PC-9 (cell line): ENCODE results near the gene OPHN1. TPM values are rescaled to one million over a fixed set of nuclear protein-coding genes. Genes with fewer than 3 reads are reported as not detected.

Source experiments
- BruUV-seq: library from RNA; stranded (reverse); fragments of 400-500 nt; replicated peaks from 2 replicates; lab custom pipeline; 2021; lab: Mats Ljungman, UMichigan
- CTCF ChIA-PET: fragments of 300-600 bp; sonication (Branson Sonifier 250); formaldehyde crosslinking; loops from one replicate; lab custom pipeline; 2022; ENCODE audit warnings: antibody characterized with exemption; lab: Charles Lee
- POLR2A ChIA-PET: fragments of 300-600 bp; sonication (Branson Sonifier 250); formaldehyde crosslinking; loops from one replicate; lab custom pipeline; 2022; ENCODE audit warnings: antibody characterized with exemption; ENCODE audit not compliant: unreplicated experiment; lab: Charles Lee
- DNase-seq, 2 experiments: peaks; one replicate each; pipeline versions ENCODE4 v3.0.0 to v3.0.0-alpha.2; 2015 to 2022; ENCODE audit warnings: mixed read lengths in 1 of 2
- H2AFZ ChIP-seq: fragments of 200-600 bp; sonication (generic); 2 replicates; pipeline ENCODE4 v1.8.1; 2017; ENCODE audit warnings: antibody characterized with exemption
- H3F3A ChIP-seq: fragments of 200-600 bp; sonication (generic); 2 replicates; pipeline ENCODE4 v1.8.1; 2017; ENCODE audit warnings: antibody characterized with exemption, mild to moderate bottlenecking, low read depth; ENCODE audit not compliant: insufficient read depth
- H3K27ac ChIP-seq: fragments of 200-600 bp; sonication (generic); 2 replicates; pipeline ENCODE4 v1.6.1; 2016; ENCODE audit warnings: mixed run types
- H3K27me3 ChIP-seq: fragments of 200-600 bp; sonication (generic); 2 replicates; pipeline ENCODE4 v1.6.1; 2016; ENCODE audit warnings: low read depth, mixed run types; ENCODE audit not compliant: insufficient read depth
- H3K36me3 ChIP-seq: fragments of 200-600 bp; sonication (generic); 2 replicates; pipeline ENCODE4 v1.6.1; 2016; ENCODE audit warnings: low read depth, mixed run types
- H3K4me1 ChIP-seq: fragments of 200-600 bp; sonication (generic); replicated peaks from 2 replicates; pipeline ENCODE4 v1.6.1; 2016; ENCODE audit warnings: mixed run types; ENCODE audit not compliant: insufficient read depth
- H3K4me2 ChIP-seq: fragments of 200-600 bp; sonication (generic); 2 replicates; pipeline ENCODE4 v1.6.1; 2017; ENCODE audit warnings: mixed run types
- H3K4me3 ChIP-seq: fragments of 200-600 bp; sonication (generic); 2 replicates; pipeline ENCODE4 v1.6.1; 2016; ENCODE audit warnings: mixed run types
- H3K79me2 ChIP-seq: fragments of 200-600 bp; sonication (generic); 2 replicates; pipeline ENCODE4 v1.6.1; 2017; ENCODE audit warnings: low read depth, mixed run types
- H3K9me2 ChIP-seq: fragments of 200-600 bp; sonication (generic); 2 replicates; pipeline ENCODE4 v1.8.1; 2017; ENCODE audit warnings: mild to moderate bottlenecking; ENCODE audit not compliant: insufficient read depth
- H3K9me3 ChIP-seq: fragments of 200-600 bp; sonication (generic); 2 replicates; pipeline ENCODE4 v1.8.1; 2016; ENCODE audit warnings: low read depth; ENCODE audit not compliant: insufficient read depth
- H4K20me1 ChIP-seq: fragments of 200-600 bp; sonication (generic); 2 replicates; pipeline ENCODE4 v1.8.1; 2017; ENCODE audit not compliant: insufficient read depth
- EZH2 ChIP-seq: fragments of 200-600 bp; sonication (generic); IDR thresholded peaks from 2 replicates; pipeline ENCODE4 v1.8.0; 2017; ENCODE audit warnings: antibody characterized with exemption, low read depth
- intact Hi-C: fragments of 100-400 bp; cut with micrococcal nuclease; formaldehyde crosslinking; loops from one replicate; pipeline ENCODE4 v1.10.0; 2022; ENCODE audit not compliant: unreplicated experiment
- total RNA-seq: library from RNA; stranded (reverse); gene quantifications from 2 replicates; pipeline ENCODE4 v1.2.3, GENCODE V29; 2021
- TF ChIP-seq, protein P1 (sequence below): fragments of 200-600 bp; sonication (generic); conservative IDR thresholded peaks from 2 replicates; pipeline ENCODE4 v1.6.1; 2017; ENCODE audit warnings: mixed run types, antibody characterized with exemption, mild to moderate bottlenecking, moderate library complexity

OPHN1 gene
- total RNA-seq, 1 experiment from 2014 or later = 9.3 TPM

- Histone ChIP-seq H2AFZ (no peak overlapping the region), H3K9me3 (no peaks in the 10 kb centered on the region), H3F3A (peaks cover 20% of the 10 kb centered on the region), H3K36me3 (no peaks in the 10 kb centered on the region), H3K9me2 (no peaks in the 10 kb centered on the region), H3K27me3 (no peaks in the 10 kb centered on the region), H3K27ac (peak overlapping the region; percentile 69), H4K20me1 (no peaks in the 10 kb centered on the region), H3K4me3 (no peak overlapping the region), H3K4me1 (peaks cover 35% of the 10 kb centered on the region), H3K79me2 (peaks cover 5% of the 10 kb centered on the region; the same call in 1 of the 2 replicates), H3K4me2 (peak overlapping the region; percentile 33)
- no TSS peak for BruUV-seq
- CTCF ChIA-PET = no interaction called here
- peak in 1 of 2 experiments; percentile 86 for DNase-seq
- POLR2A ChIA-PET = interaction anchor here (0.6 kb wide), 2 partner anchors 11 to 120 kb away, joined by 3 to 5 read pairs; no protein-coding TSS in a partner anchor
- intact Hi-C loops = loop anchor here (1.0 kb wide), 1 partner anchor 12 kb away; no protein-coding TSS in a partner anchor
- TF ChIP-seq EZH2 = no peak
Measured at GRCh38 chrX:68428431-68428830, 4.9 kb downstream of the OPHN1 start.

DNA sequence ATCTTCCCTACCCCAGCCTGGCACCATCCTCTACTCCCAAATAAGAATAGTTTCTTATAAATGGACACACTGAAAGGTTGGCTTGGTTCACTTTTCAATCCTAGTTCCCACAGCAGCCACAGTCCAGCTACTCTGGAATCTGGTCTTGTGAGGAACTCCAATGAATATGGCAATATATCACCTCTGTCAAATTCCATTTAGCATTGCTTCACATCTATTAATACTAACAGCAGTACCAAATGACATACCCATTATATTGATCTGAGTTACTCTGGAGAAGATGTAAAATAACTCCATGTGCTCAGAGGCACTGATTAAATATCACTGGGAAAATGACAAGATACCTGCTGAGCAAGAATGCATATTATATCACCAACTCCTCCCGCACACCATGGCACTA, 8.6 kb downstream of the OPHN1 start:
- no peak for DNase-seq
- Histone ChIP-seq H3K79me2 (no peaks in the 10 kb centered on the region), H3K36me3 (no peaks in the 10 kb centered on the region), H3K9me3 (no peaks in the 10 kb centered on the region), H4K20me1 (no peaks in the 10 kb centered on the region), H2AFZ (no peak overlapping the region), H3K4me1 (peaks cover 21% of the 10 kb centered on the region), H3K9me2 (no peaks in the 10 kb centered on the region), H3F3A (peaks cover 16% of the 10 kb centered on the region; the same call in 1 of the 2 replicates), H3K4me3 (no peak overlapping the region), H3K27me3 (no peaks in the 10 kb centered on the region), H3K27ac (no peak overlapping the region), H3K4me2 (no peak overlapping the region)
- POLR2A ChIA-PET = no interaction called here
- CTCF ChIA-PET = no interaction called here
- intact Hi-C loops = no loop called here
- no TSS peak for BruUV-seq
- TF ChIP-seq EZH2 = no peak
- TF ChIP-seq, protein P1, sequence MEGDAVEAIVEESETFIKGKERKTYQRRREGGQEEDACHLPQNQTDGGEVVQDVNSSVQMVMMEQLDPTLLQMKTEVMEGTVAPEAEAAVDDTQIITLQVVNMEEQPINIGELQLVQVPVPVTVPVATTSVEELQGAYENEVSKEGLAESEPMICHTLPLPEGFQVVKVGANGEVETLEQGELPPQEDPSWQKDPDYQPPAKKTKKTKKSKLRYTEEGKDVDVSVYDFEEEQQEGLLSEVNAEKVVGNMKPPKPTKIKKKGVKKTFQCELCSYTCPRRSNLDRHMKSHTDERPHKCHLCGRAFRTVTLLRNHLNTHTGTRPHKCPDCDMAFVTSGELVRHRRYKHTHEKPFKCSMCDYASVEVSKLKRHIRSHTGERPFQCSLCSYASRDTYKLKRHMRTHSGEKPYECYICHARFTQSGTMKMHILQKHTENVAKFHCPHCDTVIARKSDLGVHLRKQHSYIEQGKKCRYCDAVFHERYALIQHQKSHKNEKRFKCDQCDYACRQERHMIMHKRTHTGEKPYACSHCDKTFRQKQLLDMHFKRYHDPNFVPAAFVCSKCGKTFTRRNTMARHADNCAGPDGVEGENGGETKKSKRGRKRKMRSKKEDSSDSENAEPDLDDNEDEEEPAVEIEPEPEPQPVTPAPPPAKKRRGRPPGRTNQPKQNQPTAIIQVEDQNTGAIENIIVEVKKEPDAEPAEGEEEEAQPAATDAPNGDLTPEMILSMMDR = no peak

DNA sequence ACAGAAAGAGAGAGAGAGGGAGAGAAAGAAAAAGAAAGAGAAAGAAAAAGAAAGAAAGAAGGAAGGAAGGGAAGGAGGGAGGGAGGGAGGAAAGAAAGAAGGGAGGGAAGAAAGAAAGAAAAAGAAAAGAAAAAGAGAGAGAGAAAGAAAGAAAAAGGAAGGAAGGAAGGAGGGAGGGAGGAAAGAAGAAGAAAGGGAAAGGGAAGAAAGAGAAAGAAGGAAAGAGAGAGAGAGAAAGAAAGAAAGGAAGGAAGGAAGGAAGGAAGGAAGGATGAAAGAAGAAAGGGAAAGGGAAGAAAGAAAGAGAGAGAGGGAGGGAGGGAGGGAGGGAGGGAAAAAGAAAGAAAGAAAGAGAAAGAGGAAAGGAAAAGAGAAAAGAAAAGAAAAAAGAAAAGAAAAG, 10.8 kb downstream of the OPHN1 start:
- Histone ChIP-seq H4K20me1 (no peaks in the 10 kb centered on the region), H3K27ac (no peak overlapping the region), H3K4me3 (no peak overlapping the region), H3F3A (peaks cover 8% of the 10 kb centered on the region; the same call in 1 of the 2 replicates), H2AFZ (no peak overlapping the region), H3K27me3 (no peaks in the 10 kb centered on the region), H3K36me3 (no peaks in the 10 kb centered on the region), H3K4me1 (peaks cover 14% of the 10 kb centered on the region), H3K4me2 (no peak overlapping the region), H3K9me3 (no peaks in the 10 kb centered on the region), H3K9me2 (no peaks in the 10 kb centered on the region), H3K79me2 (no peaks in the 10 kb centered on the region)
- TF ChIP-seq, protein P1 = no peak
- TF ChIP-seq EZH2 = no peak
- BruUV-seq = no TSS peak
- ChIA-PET POLR2A (no interaction called here), CTCF (no interaction called here)
- no peak for DNase-seq
- intact Hi-C loops = no loop called here

- peaks cover 22% of the 10 kb centered on the region for H3K4me1 ChIP-seq
- H3K9me3 ChIP-seq = no peaks in the 10 kb centered on the region
- intact Hi-C loops = no loop called here
- TF ChIP-seq EZH2 = no peak
- TF ChIP-seq, protein P1 = no peak
- no peak overlapping the region for H2AFZ ChIP-seq
- peaks cover 15% of the 10 kb centered on the region; the same call in 1 of the 2 replicates for H3F3A ChIP-seq
- no peaks in the 10 kb centered on the region for H3K79me2 ChIP-seq
- ChIA-PET CTCF (no interaction called here), POLR2A (no interaction called here)
- H3K27ac ChIP-seq = no peak overlapping the region
- no TSS peak for BruUV-seq
- H3K9me2 ChIP-seq = no peaks in the 10 kb centered on the region
- no peaks in the 10 kb centered on the region for H4K20me1 ChIP-seq
- DNase-seq = no peak
- H3K36me3 ChIP-seq = no peaks in the 10 kb centered on the region
- no peak overlapping the region for H3K4me2 ChIP-seq
- H3K4me3 ChIP-seq = no peak overlapping the region
- H3K27me3 ChIP-seq = no peaks in the 10 kb centered on the region
Measured at GRCh38 chrX:68421636-68422035, 11.7 kb downstream of the OPHN1 start.
